Measurements from ENCODE around the gene CARD11.

DNA sequence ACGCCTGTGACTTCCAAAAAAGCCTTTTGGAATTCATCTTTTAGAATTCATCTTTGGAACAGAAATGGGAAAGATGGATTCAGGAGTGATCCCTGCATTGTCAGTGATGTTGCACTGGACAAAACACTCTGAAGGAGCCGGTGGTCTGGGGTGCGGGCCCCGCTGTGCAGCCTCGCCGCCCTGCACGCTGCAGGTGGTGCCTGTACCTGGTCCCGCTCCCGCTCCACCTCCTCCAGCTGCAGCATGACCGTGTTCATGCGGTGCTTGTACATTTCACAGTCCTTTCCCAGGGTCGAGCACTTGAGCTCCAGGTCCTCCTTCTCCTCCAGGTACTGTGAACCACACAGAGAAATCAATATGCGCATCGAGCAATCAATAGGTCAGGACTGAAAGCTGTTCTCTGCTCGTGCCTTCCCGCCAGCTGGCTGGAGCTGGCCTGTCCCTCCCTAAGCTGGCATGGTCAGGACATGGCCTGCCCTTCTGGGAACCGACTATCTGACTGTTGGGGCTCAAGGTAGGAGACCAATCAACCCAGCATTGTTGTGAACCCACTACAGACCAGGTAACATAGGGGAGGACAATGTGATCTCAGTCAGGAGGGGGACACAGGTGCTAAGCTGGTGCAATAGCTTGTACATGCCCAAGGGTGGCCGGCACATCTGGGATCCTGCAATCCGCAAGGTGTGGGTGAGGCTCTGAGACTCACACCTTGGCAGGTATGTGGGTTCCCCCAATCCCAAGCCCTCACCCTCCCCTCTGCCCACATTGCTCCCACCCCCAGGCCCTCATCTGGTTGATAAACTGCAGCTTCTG lies 105.8 kb downstream of the CARD11 start:
- TF ChIP-seq FOS (IDR thresholded peaks at IDR 0.05; ENCODE audit: low read depth, low read length) = no peak
- TF ChIP-seq, protein P1, sequence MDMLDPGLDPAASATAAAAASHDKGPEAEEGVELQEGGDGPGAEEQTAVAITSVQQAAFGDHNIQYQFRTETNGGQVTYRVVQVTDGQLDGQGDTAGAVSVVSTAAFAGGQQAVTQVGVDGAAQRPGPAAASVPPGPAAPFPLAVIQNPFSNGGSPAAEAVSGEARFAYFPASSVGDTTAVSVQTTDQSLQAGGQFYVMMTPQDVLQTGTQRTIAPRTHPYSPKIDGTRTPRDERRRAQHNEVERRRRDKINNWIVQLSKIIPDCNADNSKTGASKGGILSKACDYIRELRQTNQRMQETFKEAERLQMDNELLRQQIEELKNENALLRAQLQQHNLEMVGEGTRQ (IDR thresholded peaks at IDR 0.05; ENCODE audit: low read depth, low read length) = no peak
- TF ChIP-seq CTCF (conservative IDR thresholded peaks at IDR 0.05; ENCODE audit: low read depth, low read length) = no peak
- TF ChIP-seq POLR2A (IDR thresholded peaks at IDR 0.05; ENCODE audit: low read depth, low read length) = no peak
- no peak for TF ChIP-seq RAD21 (IDR thresholded peaks at IDR 0.05; ENCODE audit: low read length)
- TF ChIP-seq MXI1 (IDR thresholded peaks at IDR 0.05; ENCODE audit: borderline replicate concordance, low read depth, low read length) = no peak
- no peak for TF ChIP-seq SMC3 (IDR thresholded peaks at IDR 0.05; ENCODE audit: low read depth, low read length)
- no peak for TF ChIP-seq NFE2L2 (IDR thresholded peaks at IDR 0.05; ENCODE audit: low read depth, low read length)
- no peak for TF ChIP-seq RFX5 (IDR thresholded peaks at IDR 0.05; ENCODE audit: low read depth, low read length)
- TF ChIP-seq CHD1 (IDR thresholded peaks at IDR 0.05; ENCODE audit: low read depth, low read length) = no peak
- no peak for TF ChIP-seq BHLHE40 (IDR thresholded peaks at IDR 0.05; ENCODE audit: low read depth, low read length)
- no peak for TF ChIP-seq CEBPB (IDR thresholded peaks at IDR 0.05; ENCODE audit: low read depth, low read length)
- TF ChIP-seq RCOR1 (IDR thresholded peaks at IDR 0.05; ENCODE audit: insufficient replicate concordance, low read length) = no peak
- no peak for TF ChIP-seq MAFK (IDR thresholded peaks at IDR 0.05; ENCODE audit: low read depth, low read length)

Data from IMR-90 (cell line).